ENCODE measurements around the gene DIP2C. TPM values are rescaled to one million over a fixed set of nuclear protein-coding genes. Genes with fewer than 3 reads are reported as not detected.
"Not testable (repeated sequence)": the region's sequence is repeated elsewhere in the genome, so short reads cannot be mapped to it uniquely, and the experiment has no call there.

DIP2C gene
- total RNA-seq, 2 experiments from 2014 or later = 2.0 to 2.3 TPM

DNA sequence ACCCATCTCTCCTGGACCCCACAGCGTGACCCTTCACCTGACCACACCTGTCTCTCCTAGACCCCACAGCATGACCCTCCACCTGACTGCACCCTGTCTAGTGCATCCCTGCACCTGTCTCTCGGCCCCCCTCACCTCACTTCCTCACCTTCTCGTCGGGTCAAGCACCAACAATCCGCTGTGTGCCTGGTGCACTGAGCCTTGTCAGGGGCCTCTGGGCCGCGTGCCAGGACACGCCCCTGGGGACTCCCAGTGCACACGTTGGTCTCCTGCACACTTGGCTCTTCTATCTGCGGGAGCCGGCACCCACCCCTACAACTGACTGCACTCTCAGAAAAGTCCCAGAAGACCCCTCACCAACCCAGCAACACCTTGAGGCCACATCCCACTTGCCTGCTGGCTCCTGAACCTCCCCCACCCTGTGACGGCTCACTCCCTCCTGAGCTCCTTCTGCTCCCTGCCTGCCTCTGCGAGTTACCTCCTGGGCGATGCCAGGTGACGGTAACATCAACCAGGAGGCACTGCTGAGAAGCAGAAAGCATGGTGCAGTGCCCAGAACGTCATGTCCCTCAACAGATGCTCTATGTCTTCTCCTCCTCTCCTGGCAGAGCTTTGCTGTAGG lies 147.6 kb downstream of the DIP2C start:
- ChIA-PET POLR2A (no interaction called here), CTCF (no interaction called here)
- H3K4me3 Mint-ChIP-seq = no peak overlapping the region

DNA sequence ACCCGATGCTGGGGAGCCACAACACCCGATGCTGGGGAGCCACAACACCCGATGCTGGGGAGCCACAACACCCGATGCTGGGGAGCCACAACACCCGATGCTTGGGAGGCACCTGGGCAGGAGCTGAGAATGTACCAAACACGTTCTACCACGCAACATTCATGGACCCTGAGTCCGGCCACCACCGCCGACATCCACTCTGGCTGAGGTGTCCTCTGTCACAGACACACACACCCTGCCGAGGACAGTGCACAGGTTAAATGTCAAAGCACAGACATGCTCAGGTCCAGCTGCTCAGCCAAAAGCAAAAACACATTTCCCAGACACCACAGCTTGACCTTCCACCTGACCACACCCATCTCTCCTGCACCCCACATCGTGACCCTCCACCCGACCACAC lies 148.4 kb downstream of the DIP2C start:
- Mint-ChIP-seq H3K9me3 (no peaks in the 10 kb centered on the region), H3K36me3 (ENCODE audit: low read depth) (no peaks in the 10 kb centered on the region), H3K27ac (no peak overlapping the region), H3K4me3 (no peak overlapping the region), H3K4me1 (no peaks in the 10 kb centered on the region), H3K27me3 (peaks cover 35% of the 10 kb centered on the region)
- CTCF ChIA-PET = no interaction called here
- POLR2A ChIA-PET = no interaction called here
- DNase-seq = no peak

More for the DNA sequence above, 147.6 kb downstream of the DIP2C start:
- Mint-ChIP-seq H3K9me3 (no peaks in the 10 kb centered on the region), H3K27me3 (peaks cover 34% of the 10 kb centered on the region), H3K27ac (no peak overlapping the region), H3K4me1 (no peaks in the 10 kb centered on the region), H3K36me3 (ENCODE audit: low read depth) (no peaks in the 10 kb centered on the region)
- no peak for DNase-seq

DNA sequence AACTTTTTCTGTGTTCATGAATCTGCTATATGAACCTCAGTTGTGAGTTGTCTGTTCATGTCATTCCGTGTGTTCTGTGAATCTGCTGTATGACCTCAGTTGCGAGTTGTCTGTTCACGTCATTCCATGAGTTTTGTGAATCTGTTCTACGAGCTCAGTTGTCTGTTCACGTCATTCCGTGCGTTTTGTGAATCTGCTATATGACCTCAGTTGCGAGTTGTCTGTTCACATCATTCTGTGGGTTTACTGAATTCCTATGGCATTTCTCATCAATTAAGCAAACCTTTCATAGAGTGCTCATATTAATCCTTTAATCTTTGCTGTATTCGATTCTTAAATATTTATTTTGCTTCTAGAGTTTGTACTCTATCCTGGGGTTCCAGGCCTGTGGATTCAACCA lies 150.6 kb downstream of the DIP2C start:
- H3K27me3 Mint-ChIP-seq = peaks cover 34% of the 10 kb centered on the region

DNA sequence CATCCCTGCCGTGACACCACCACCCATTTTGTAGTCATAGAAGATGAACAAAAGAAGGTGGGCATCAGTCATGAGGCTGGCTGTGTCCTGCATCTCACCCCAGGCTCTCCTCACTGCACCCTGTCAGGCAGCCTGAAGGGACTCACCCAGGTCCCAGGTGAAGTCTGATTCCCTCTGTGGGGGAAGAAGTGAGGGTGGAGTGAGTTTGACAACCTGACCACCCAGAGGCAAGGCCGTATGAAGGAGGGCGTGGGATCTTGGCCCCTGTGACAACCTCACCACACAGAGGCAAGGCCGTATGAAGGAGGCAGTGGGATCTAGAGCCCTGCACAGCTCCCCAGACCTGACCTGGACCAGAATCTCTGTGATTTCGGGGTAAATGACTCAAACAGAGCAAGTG lies 152.5 kb downstream of the DIP2C start:
- Mint-ChIP-seq H3K27ac (no peak overlapping the region), H3K27me3 (peaks cover 28% of the 10 kb centered on the region), H3K4me1 (no peaks in the 10 kb centered on the region)

More for the DNA sequence above, 150.6 kb downstream of the DIP2C start:
- Mint-ChIP-seq H3K4me1 (no peaks in the 10 kb centered on the region), H3K36me3 (ENCODE audit: low read depth) (no peaks in the 10 kb centered on the region), H3K27ac (no peak overlapping the region), H3K9me3 (no peaks in the 10 kb centered on the region), H3K4me3 (no peak overlapping the region)
- ChIA-PET POLR2A (no interaction called here), CTCF (no interaction called here)
- DNase-seq = no peak

DNA sequence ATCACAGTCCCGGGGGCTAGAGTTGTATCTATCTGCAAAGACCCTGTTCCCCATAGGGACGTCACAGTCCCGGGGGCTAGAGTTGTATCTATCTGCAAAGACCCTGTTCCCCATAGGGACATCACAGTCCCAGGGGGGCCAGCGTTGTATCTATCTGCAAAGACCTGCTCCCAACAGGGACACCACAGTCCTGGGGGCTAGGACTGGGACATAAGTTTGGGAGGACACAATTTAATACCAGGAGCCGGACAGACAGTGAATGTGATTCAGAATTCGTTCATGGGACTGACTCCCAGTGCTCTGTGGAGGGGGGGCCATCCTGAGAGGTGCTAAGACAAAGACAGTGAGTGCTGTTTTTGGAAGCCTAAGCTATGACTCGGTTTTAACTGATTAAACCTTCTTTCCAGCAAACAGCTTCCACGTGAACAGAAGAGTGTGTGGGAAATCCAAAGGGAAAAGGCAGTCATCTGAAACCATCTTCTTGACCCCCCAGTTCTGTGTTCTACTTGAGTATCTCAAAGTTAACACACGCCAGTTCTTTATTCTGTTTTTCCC lies 153.0 kb downstream of the DIP2C start:
- no peak for DNase-seq
- Mint-ChIP-seq H3K9me3 (no peaks in the 10 kb centered on the region), H3K36me3 (ENCODE audit: low read depth) (no peaks in the 10 kb centered on the region), H3K27ac (no peak overlapping the region), H3K4me3 (no peak overlapping the region), H3K27me3 (peaks cover 23% of the 10 kb centered on the region), H3K4me1 (no peaks in the 10 kb centered on the region)
- POLR2A ChIA-PET = no interaction called here
- CTCF ChIA-PET = no interaction called here

More for the DNA sequence above, 152.5 kb downstream of the DIP2C start:
- Mint-ChIP-seq H3K9me3 (no peaks in the 10 kb centered on the region), H3K36me3 (ENCODE audit: low read depth) (no peaks in the 10 kb centered on the region), H3K4me3 (no peak overlapping the region)
- CTCF ChIA-PET = no interaction called here
- POLR2A ChIA-PET = no interaction called here
- no peak for DNase-seq

DNA sequence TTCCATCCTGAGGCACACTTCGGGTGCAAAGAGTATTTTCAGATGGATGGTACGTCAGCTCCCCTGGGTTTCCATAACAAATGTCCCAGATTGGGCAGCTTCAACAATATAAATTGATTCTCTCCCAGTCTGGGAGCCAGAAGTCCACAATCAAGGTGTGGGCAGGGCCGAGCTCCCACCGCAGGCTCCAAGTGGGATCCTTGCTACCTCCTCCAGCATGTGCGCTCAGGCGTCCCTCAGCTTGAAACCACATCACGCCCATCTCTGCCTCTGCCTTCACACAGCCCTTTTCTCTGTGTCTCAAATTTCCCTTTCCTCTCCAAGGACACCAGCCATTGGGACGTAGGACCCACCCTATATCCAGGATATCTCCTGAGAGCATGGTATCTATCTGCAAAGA lies 153.5 kb downstream of the DIP2C start:
- no peak overlapping the region for H3K4me3 Mint-ChIP-seq
- peaks cover 21% of the 10 kb centered on the region for H3K27me3 Mint-ChIP-seq
- POLR2A ChIA-PET = no interaction called here
- no peaks in the 10 kb centered on the region for H3K4me1 Mint-ChIP-seq
- CTCF ChIA-PET = no interaction called here
- H3K9me3 Mint-ChIP-seq = no peaks in the 10 kb centered on the region
- H3K27ac Mint-ChIP-seq = no peak overlapping the region
- DNase-seq = no peak
- no peaks in the 10 kb centered on the region for H3K36me3 Mint-ChIP-seq (ENCODE audit: low read depth)

DNA sequence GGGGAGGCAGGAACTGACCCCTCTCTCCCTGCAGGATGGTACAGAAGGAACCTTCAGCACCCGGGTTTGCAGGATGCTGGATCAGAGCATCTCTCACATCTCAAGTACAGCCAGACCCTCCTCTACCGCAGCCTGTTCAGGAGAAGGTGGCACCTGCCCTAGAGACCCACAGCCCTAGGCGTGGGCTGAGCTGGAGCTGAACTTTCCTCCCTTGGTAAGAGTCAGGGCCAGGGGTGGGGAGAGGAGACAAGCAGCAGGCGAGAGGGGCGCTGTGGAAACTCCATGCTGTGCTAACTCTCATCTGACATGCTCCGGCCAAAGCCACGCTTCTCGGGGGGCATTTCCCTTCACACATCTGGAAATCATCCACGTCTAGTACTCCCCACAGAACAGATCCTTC lies 154.4 kb downstream of the DIP2C start:
- Mint-ChIP-seq H3K4me3 (no peak overlapping the region), H3K36me3 (ENCODE audit: low read depth) (no peaks in the 10 kb centered on the region), H3K27ac (no peak overlapping the region), H3K4me1 (no peaks in the 10 kb centered on the region), H3K27me3 (peaks cover 14% of the 10 kb centered on the region), H3K9me3 (no peaks in the 10 kb centered on the region)
- no peak for DNase-seq
- ChIA-PET POLR2A (no interaction called here), CTCF (interaction anchor here (0.7 kb wide), 1 partner anchor 149 kb away, joined by 3 read pairs; no protein-coding TSS in a partner anchor)

DNA sequence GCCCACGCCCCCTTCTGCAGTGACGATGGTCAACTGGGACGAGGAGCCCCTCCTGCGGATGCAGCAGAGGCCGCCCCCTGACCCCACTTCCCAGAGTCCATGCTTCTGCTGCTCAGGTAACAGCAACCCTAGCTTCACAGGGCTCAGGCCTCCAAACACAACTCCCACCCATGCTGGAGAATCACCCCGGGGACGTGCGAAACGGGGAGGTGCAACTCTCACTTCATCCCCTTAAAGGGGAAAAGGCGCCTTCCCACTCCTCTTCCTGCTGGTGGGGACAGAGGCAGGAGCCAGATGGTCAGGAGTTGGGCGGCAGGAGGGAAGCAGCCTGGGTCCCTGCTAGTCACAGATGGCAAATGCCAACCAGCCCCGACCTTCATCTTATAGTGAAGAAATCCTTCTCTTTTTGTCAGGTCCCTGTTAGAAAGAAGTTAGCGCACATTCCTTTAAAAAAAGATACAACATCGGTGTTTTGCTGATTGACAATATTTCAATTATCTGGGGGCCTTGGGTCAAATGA lies 155.4 kb downstream of the DIP2C start:
- peaks cover 9% of the 10 kb centered on the region for H3K27me3 Mint-ChIP-seq
- no peak for DNase-seq
- H3K4me3 Mint-ChIP-seq = no peak overlapping the region
- no peaks in the 10 kb centered on the region for H3K9me3 Mint-ChIP-seq
- H3K4me1 Mint-ChIP-seq = no peaks in the 10 kb centered on the region
- CTCF ChIA-PET = no interaction called here
- POLR2A ChIA-PET = no interaction called here
- no peaks in the 10 kb centered on the region for H3K36me3 Mint-ChIP-seq (ENCODE audit: low read depth)
- no peak overlapping the region for H3K27ac Mint-ChIP-seq

DNA sequence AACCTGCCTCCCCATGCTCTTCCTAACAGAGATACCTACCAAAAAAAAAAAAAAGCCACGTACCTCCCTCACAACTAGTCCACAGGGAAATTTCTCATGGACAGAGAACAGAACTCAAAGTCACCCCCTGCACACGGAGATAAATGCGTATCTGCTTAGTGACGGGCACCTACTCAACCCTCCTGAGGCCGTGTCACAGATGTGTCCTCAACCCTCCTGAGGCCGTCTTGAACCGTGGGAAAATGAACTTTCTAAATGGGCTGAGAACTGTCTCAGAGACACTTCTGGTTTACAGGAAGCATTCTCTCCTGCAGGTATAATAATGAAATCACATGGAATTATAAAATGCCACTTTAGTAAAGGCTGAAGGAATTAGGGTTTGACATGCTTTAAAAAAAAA lies 155.9 kb downstream of the DIP2C start:
- Mint-ChIP-seq H3K27me3 (peaks cover 5% of the 10 kb centered on the region), H3K27ac (no peak overlapping the region), H3K9me3 (no peaks in the 10 kb centered on the region), H3K36me3 (ENCODE audit: low read depth) (no peaks in the 10 kb centered on the region), H3K4me1 (no peaks in the 10 kb centered on the region), H3K4me3 (no peak overlapping the region)
- ChIA-PET POLR2A (no interaction called here), CTCF (no interaction called here)
- DNase-seq = no peak

DNA sequence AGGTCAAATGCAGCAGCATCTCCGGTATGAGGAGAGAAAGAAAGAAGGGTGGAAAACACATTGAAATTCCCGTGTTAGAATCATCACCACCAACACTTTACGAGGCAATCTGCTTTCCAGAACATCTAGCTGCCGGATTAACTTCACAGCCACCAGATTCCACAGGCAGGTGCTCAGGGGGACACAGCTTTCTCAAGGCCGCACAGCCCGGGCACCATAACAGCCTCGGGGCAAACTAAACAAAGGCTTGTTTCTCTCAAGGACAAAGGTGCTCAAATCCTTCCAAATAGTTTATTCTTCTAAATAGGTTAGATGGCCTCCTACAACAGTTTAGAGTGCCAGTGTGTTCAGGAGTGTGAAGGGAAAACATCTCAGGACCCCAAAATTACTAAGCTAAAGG lies 156.3 kb downstream of the DIP2C start:
- no peak overlapping the region for H3K4me3 Mint-ChIP-seq
- no peaks in the 10 kb centered on the region for H3K9me3 Mint-ChIP-seq
- ChIA-PET CTCF (no interaction called here), POLR2A (no interaction called here)
- no peaks in the 10 kb centered on the region for H3K4me1 Mint-ChIP-seq
- H3K36me3 Mint-ChIP-seq (ENCODE audit: low read depth) = no peaks in the 10 kb centered on the region
- no peak overlapping the region for H3K27ac Mint-ChIP-seq
- DNase-seq = no peak
- H3K27me3 Mint-ChIP-seq = peaks cover 2% of the 10 kb centered on the region

DNA sequence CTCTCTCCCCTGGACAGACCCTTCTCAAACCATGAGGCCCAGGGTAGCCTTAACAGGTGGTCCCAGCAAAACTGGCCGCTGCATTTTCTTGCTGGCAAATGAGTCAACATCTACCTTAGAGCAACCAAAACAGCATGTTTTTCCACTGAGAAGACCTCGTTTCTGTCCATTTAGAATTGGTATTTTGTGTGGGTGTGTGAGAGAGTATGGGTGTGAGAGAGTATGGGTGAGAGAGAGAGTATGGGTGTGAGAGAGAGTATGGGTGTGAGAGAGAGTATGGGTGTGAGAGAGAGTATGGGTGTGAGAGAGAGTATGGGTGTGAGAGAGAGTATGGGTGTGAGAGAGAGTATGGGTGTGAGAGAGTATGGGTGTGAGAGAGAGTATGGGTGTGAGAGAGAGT lies 157.1 kb downstream of the DIP2C start:
- CTCF ChIA-PET; H3K36me3 Mint-ChIP-seq (ENCODE audit: low read depth); H3K27me3 Mint-ChIP-seq; H3K4me3 Mint-ChIP-seq; H3K4me1 Mint-ChIP-seq; H3K9me3 Mint-ChIP-seq; H3K27ac Mint-ChIP-seq; DNase-seq; POLR2A ChIA-PET: not testable (repeated sequence)

DNA sequence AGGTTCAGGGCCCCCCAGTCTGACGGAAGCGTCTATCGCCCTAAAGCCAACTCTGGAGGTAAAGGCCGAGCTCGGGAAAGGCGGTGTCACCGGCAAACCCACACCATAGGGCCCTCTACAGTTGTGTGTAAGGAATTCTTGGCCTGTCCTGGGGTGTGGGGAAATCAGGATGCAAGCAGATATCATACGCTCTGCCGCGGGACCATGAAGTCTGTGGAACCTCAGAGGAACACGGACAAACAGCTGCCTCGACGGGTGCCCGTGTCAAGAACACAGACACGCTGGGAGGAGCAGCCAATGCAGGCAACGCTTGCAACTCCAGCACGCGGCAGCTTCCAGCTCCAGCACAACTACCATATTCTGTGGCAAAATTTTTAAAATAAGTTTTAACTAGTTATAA lies 157.9 kb downstream of the DIP2C start:
- DNase-seq = no peak
- no peaks in the 10 kb centered on the region for H3K4me1 Mint-ChIP-seq
- H3K27ac Mint-ChIP-seq = no peak overlapping the region
- peaks cover 2% of the 10 kb centered on the region for H3K27me3 Mint-ChIP-seq
- H3K36me3 Mint-ChIP-seq (ENCODE audit: low read depth) = no peaks in the 10 kb centered on the region
- H3K4me3 Mint-ChIP-seq = no peak overlapping the region
- no peaks in the 10 kb centered on the region for H3K9me3 Mint-ChIP-seq
- ChIA-PET POLR2A (no interaction called here), CTCF (no interaction called here)

DNA sequence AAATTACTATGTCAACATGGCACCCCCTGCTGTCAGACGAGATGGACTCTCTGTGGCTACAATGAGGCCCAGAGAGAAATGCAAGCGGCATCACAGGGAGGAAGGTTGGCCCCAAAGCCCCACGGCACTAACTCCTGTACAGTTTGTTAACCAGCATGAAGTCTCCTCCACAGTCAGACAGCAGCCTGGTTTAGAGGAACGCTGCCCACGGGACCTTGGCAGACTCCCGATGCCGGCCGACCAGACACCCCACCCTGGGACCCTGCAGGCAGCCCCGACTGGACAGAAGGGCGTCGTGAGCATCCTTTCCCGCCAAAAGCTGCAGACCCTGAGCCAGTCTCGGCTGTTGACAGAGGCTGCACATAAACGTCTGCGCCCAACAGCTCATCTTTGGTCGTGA lies 158.8 kb downstream of the DIP2C start:
- Mint-ChIP-seq H3K27me3 (no peaks in the 10 kb centered on the region), H3K36me3 (ENCODE audit: low read depth) (no peaks in the 10 kb centered on the region), H3K4me3 (no peak overlapping the region), H3K27ac (no peak overlapping the region), H3K4me1 (no peaks in the 10 kb centered on the region), H3K9me3 (no peaks in the 10 kb centered on the region)
- POLR2A ChIA-PET = no interaction called here
- CTCF ChIA-PET = no interaction called here
- DNase-seq = peak; percentile 17

Measured in activated CD4-positive, alpha-beta T cell treated with anti-CD3 and anti-CD28 coated beads, Interleukin-2, amount 10 ng/mL, durations not matched to agents 7 days and 5 days (primary cell).